SU-DHL-6 (cell line): ENCODE data around the gene DOCK9.

Source experiments
- H2AFZ ChIP-seq: fragments of 200-600 bp; sonication (generic); 2 replicates; pipeline ENCODE4 v1.6.1; 2014; ENCODE audit warnings: low read depth, mild to moderate bottlenecking, moderate library complexity, mixed read lengths, antibody characterized with exemption, low read length; ENCODE audit not compliant: severe bottlenecking
- H3F3A ChIP-seq: fragments of 200-600 bp; shearing (Covaris generic); 2 replicates; pipeline ENCODE4 v1.6.0; 2016; ENCODE audit warnings: antibody characterized with exemption, mild to moderate bottlenecking; ENCODE audit not compliant: insufficient read depth
- H3K27ac ChIP-seq: fragments of 200-600 bp; sonication (generic); 2 replicates; pipeline ENCODE4 v1.5.1; 2016; ENCODE audit warnings: low read depth, mild to moderate bottlenecking, low read length, moderate library complexity, mixed read lengths
- H3K27me3 ChIP-seq: fragments of 200-600 bp; sonication (generic), shearing (Covaris generic); 2 replicates; pipeline ENCODE4 v1.6.0; 2014; ENCODE audit warnings: mild to moderate bottlenecking, low read length
- H3K36me3 ChIP-seq: fragments of 200-600 bp; sonication (generic); 2 replicates; pipeline ENCODE4 v1.6.1; 2014; ENCODE audit warnings: mild to moderate bottlenecking, low read length, mixed read lengths
- H3K4me2 ChIP-seq: fragments of 300-600, 200-600 bp; shearing (Covaris generic), sonication (generic); 2 replicates; pipeline ENCODE4 v1.6.0; 2014; ENCODE audit warnings: low read length, low read depth, mild to moderate bottlenecking; ENCODE audit not compliant: poor library complexity, severe bottlenecking
- H3K4me3 ChIP-seq: fragments of 200-600 bp; sonication (generic); 2 replicates; pipeline ENCODE4 v1.5.1; 2014; ENCODE audit warnings: antibody characterized with exemption, low read length, mild to moderate bottlenecking, mixed read lengths; ENCODE audit not compliant: insufficient read depth, poor library complexity, severe bottlenecking
- H3K79me2 ChIP-seq: fragments of 200-600 bp; sonication (generic); 2 replicates; pipeline ENCODE4 v1.6.1; 2014; ENCODE audit warnings: mild to moderate bottlenecking, low read length, moderate library complexity; ENCODE audit not compliant: insufficient read depth
- H3K9ac ChIP-seq: fragments of 200-600 bp; sonication (generic); 2 replicates; pipeline ENCODE4 v1.7.0; 2014; ENCODE audit warnings: mild to moderate bottlenecking, low read length
- H3K9me2 ChIP-seq: fragments of 200-600 bp; sonication (generic); replicated peaks from 2 replicates; pipeline ENCODE4 v1.6.1; 2014; ENCODE audit warnings: low read length; ENCODE audit not compliant: insufficient read depth
- H3K9me3 ChIP-seq: fragments of 200-600 bp; sonication (generic); 2 replicates; pipeline ENCODE4 v1.6.1; 2014; ENCODE audit warnings: low read length, mixed read lengths; ENCODE audit not compliant: insufficient read depth
- H4K20me1 ChIP-seq: fragments of 200-600 bp; sonication (generic); 2 replicates; pipeline ENCODE4 v1.6.1; 2014; ENCODE audit warnings: low read depth, mild to moderate bottlenecking, antibody characterized with exemption, low read length, moderate library complexity, mixed read lengths
- CTCF ChIP-seq: fragments of 200-600 bp; sonication (generic); IDR thresholded peaks from one replicate; pipeline ENCODE4 v1.5.1; 2017; ENCODE audit warnings: antibody characterized with exemption, mild to moderate bottlenecking, low read length, moderate library complexity; ENCODE audit not compliant: insufficient read depth, poor library complexity, severe bottlenecking
- EZH2phosphoT487 ChIP-seq: fragments of 200-600 bp; sonication (generic), shearing (Covaris generic); conservative IDR thresholded peaks from 2 replicates; pipeline ENCODE4 v1.6.1; 2018; ENCODE audit warnings: mild to moderate bottlenecking, antibody characterized with exemption, low read length, moderate library complexity, mixed read lengths

The DOCK9 gene

GRCh38 chr13:98782654-98783053 is 195.2 kb downstream of the DOCK9 start:
- no peaks in the 10 kb centered on the region for H3F3A ChIP-seq
- no peaks in the 10 kb centered on the region for H3K36me3 ChIP-seq
- no peaks in the 10 kb centered on the region for H3K27me3 ChIP-seq
- no peak overlapping the region for H3K4me3 ChIP-seq
- no peaks in the 10 kb centered on the region for H3K9me2 ChIP-seq
- H3K9ac ChIP-seq: no peak overlapping the region
- H2AFZ ChIP-seq: no peak overlapping the region
- H3K4me2 ChIP-seq: no peak overlapping the region
- no peaks in the 10 kb centered on the region for H4K20me1 ChIP-seq
- H3K9me3 ChIP-seq: no peaks in the 10 kb centered on the region
- H3K79me2 ChIP-seq: no peaks in the 10 kb centered on the region
- no peak overlapping the region for H3K27ac ChIP-seq
- TF ChIP-seq CTCF (no peak), EZH2phosphoT487 (no peak)

- no peaks in the 10 kb centered on the region for H3K79me2 ChIP-seq
- no peak overlapping the region for H3K9ac ChIP-seq
- H3K4me2 ChIP-seq: no peak overlapping the region
- no peak overlapping the region for H3K4me3 ChIP-seq
- no peaks in the 10 kb centered on the region for H3K9me3 ChIP-seq
- H3K9me2 ChIP-seq: no peaks in the 10 kb centered on the region
- H4K20me1 ChIP-seq: no peaks in the 10 kb centered on the region
- H3K27me3 ChIP-seq: no peaks in the 10 kb centered on the region
- H3K36me3 ChIP-seq: no peaks in the 10 kb centered on the region
- no peak overlapping the region for H3K27ac ChIP-seq
- TF ChIP-seq EZH2phosphoT487 (no peak), CTCF (no peak)
- no peak overlapping the region for H2AFZ ChIP-seq
- no peaks in the 10 kb centered on the region for H3F3A ChIP-seq
Observed at GRCh38 chr13:98781905-98782304, 196.0 kb downstream of the DOCK9 start.

- no peak overlapping the region for H3K9ac ChIP-seq
- H3K9me2 ChIP-seq: no peaks in the 10 kb centered on the region
- no peaks in the 10 kb centered on the region for H4K20me1 ChIP-seq
- no peaks in the 10 kb centered on the region for H3K27me3 ChIP-seq
- no peak overlapping the region for H3K27ac ChIP-seq
- no peak overlapping the region for H2AFZ ChIP-seq
- no peak overlapping the region for H3K4me3 ChIP-seq
- H3F3A ChIP-seq: no peaks in the 10 kb centered on the region
- H3K4me2 ChIP-seq: no peak overlapping the region
- no peaks in the 10 kb centered on the region for H3K79me2 ChIP-seq
- H3K36me3 ChIP-seq: no peaks in the 10 kb centered on the region
- TF ChIP-seq CTCF: no peak
- TF ChIP-seq EZH2phosphoT487: no peak
- no peaks in the 10 kb centered on the region for H3K9me3 ChIP-seq
Observed at GRCh38 chr13:98781470-98781869, 196.4 kb downstream of the DOCK9 start.
